Measurements from ENCODE around the gene ADNP2. TPM values are rescaled to one million over a fixed set of nuclear protein-coding genes. Genes with fewer than 3 reads are reported as not detected.
A peak's percentile ranks its signal among the peaks of the same experiment; 100 is the strongest.

The ADNP2 gene
- total and polyA plus RNA-seq, 2 of the 13 experiments (the other 11 are each of a cell fraction or from before 2014, with no cell fraction given): 10.8 to 25.5 TPM

GRCh38 chr18:80096032-80096565 is 13.0 kb upstream of the ADNP2 start:
- intact Hi-C loops (cut with micrococcal nuclease; ENCODE audit: unreplicated experiment): no loop called here
- CTCF ChIA-PET (ENCODE audit: low intra/inter-chr PET ratio, low total read pairs): no interaction called here
- no peak overlapping the region for H3K4me2 ChIP-seq (ENCODE audit: low read depth, low read length)

More at GRCh38 chr18:80096032-80096565, 13.0 kb upstream of the ADNP2 start:
- H3K4me3 ChIP-seq (replicated peaks in 1 of 3; ENCODE audit: insufficient read depth in 1 of 3, low read depth in 2 of 3, low read length in 3 of 3): no peak overlapping the region
- no peak overlapping the region for H3K27ac ChIP-seq (ENCODE audit: extremely low read length, insufficient read depth, low read length)
- peaks cover 7% of the 10 kb centered on the region; the same call in 1 of the 2 replicates for H3K4me1 ChIP-seq (ENCODE audit: insufficient read depth, low read length)
- no peak overlapping the region for H3K9ac ChIP-seq (ENCODE audit: insufficient read depth, low read depth, low read length)
- no peaks in the 10 kb centered on the region for H3K79me2 ChIP-seq (ENCODE audit: insufficient read depth, low read length)
- ATAC-seq: peak; percentile 44; the same call in 2 of the 3 replicates
- in situ Hi-C loops (cut with HindIII; ENCODE audit: extremely low pct_ligation_motif_present, low pct_unique_long_range_greater_than_20kb): no loop called here
- no peak for FAIRE-seq
- WGBS (ENCODE audit: low lambda C conversion rate): 74% methylated on average over 9 of the region's 10 CpGs
- H3K9me3 ChIP-seq (ENCODE audit: low read length): no peaks in the 10 kb centered on the region
- no peaks in the 10 kb centered on the region for H3K36me3 ChIP-seq (replicated peaks in 1 of 2; ENCODE audit: control insufficient read depth in 1 of 2, insufficient read depth in 2 of 2, low read length in 2 of 2)
- no TSS peak for BruUV-seq (replicated peaks)
- DNase-seq (ENCODE audit: low spot score): no peak
- H4K20me1 ChIP-seq (ENCODE audit: insufficient read depth, low read length): no peaks in the 10 kb centered on the region
- POLR2A ChIA-PET: no interaction called here
- no peak overlapping the region for H2AFZ ChIP-seq (ENCODE audit: low read length)
- TF ChIP-seq YY1 (IDR thresholded peaks at IDR 0.05; ENCODE audit: insufficient read depth, insufficient replicate concordance, low read depth, low read length) (no peak), MAX (IDR thresholded peaks at IDR 0.05) (no peak), PRDM4 (CRISPR knock-in tag; IDR thresholded peaks at IDR 0.05; ENCODE audit: borderline replicate concordance) (no peak), MXD4 (CRISPR knock-in tag; IDR thresholded peaks at IDR 0.05) (no peak), TFE3 (CRISPR knock-in tag; IDR thresholded peaks at IDR 0.05) (no peak), ZNF24 (IDR thresholded peaks at IDR 0.05) (no peak), ZNF318 (CRISPR knock-in tag; IDR thresholded peaks at IDR 0.05) (no peak), SP4 (CRISPR knock-in tag; IDR thresholded peaks at IDR 0.05) (no peak), ZNF431 (CRISPR knock-in tag; IDR thresholded peaks at IDR 0.05; ENCODE audit: borderline replicate concordance, low read depth) (no peak)
- no peaks in the 10 kb centered on the region; a peak in 1 of 5 replicates for H3K27me3 ChIP-seq (ENCODE audit: control insufficient read depth in 1 of 2, insufficient read depth in 2 of 2, low read length in 2 of 2)
